GM21423 (cell line): ENCODE results near the gene COPS3.

Experiments
- ATAC-seq: cut with Tn5 transposase; IDR thresholded peaks from one replicate; pipeline ENCODE4 v1.9.1; 2021; ENCODE audit warnings: mild to moderate bottlenecking, moderate library complexity; ENCODE audit not compliant: unreplicated experiment

Gene COPS3

GRCh38 chr17:17221329-17221728 is 59.7 kb downstream of the COPS3 start:
- ATAC-seq, result no peak

GRCh38 chr17:17220529-17220928 is 60.5 kb downstream of the COPS3 start:
- ATAC-seq, result no peak

- no peak for ATAC-seq
Observed at GRCh38 chr17:17217995-17218394, 63.1 kb downstream of the COPS3 start.

GRCh38 chr17:17216776-17217175 is 64.3 kb downstream of the COPS3 start:
- no peak for ATAC-seq

- no peak for ATAC-seq
Observed at GRCh38 chr17:17216236-17216635, 64.8 kb downstream of the COPS3 start.

GRCh38 chr17:17215575-17215974 is 65.5 kb downstream of the COPS3 start:
- ATAC-seq, result no peak

GRCh38 chr17:17214646-17215436 is 66.2 kb downstream of the COPS3 start:
- ATAC-seq, result no peak

- ATAC-seq, result no peak
Observed at GRCh38 chr17:17213775-17214174, 67.3 kb downstream of the COPS3 start.

GRCh38 chr17:17207998-17208397 is 73.0 kb downstream of the COPS3 start:
- ATAC-seq, result no peak

- peak; percentile 11 for ATAC-seq
Observed at GRCh38 chr17:17206913-17207335, 74.1 kb downstream of the COPS3 start.

GRCh38 chr17:17206124-17206912 is 74.7 kb downstream of the COPS3 start, which contains the start of gene PLD6:
PLD6 (minus strand) TSS chr17:17206333; CDS start chr17:17206286, 47 bp downstream.
- peak; percentile 44 for ATAC-seq

GRCh38 chr17:17205368-17206123 is 75.5 kb downstream of the COPS3 start:
- peak; percentile 30 for ATAC-seq

- no peak for ATAC-seq
Observed at GRCh38 chr17:17204635-17205231, 76.3 kb downstream of the COPS3 start.

- ATAC-seq, result no peak
Observed at GRCh38 chr17:17204041-17204591, 76.9 kb downstream of the COPS3 start.

GRCh38 chr17:17203173-17203730 is 77.8 kb downstream of the COPS3 start:
- ATAC-seq, result no peak

GRCh38 chr17:17201907-17202306 is 79.1 kb downstream of the COPS3 start:
- ATAC-seq, result no peak

- ATAC-seq, result no peak
Observed at GRCh38 chr17:17201271-17201670, 79.8 kb downstream of the COPS3 start.

- no peak for ATAC-seq
Observed at GRCh38 chr17:17200831-17201230, 80.2 kb downstream of the COPS3 start.

- no peak for ATAC-seq
Observed at GRCh38 chr17:17200311-17200710, 80.7 kb downstream of the COPS3 start.

GRCh38 chr17:17198281-17198680 is 82.8 kb downstream of the COPS3 start:
- no peak for ATAC-seq
